Epithelial cell of proximal tubule (primary cell): ENCODE data around the gene GSTO2. TPM values are rescaled to one million over a fixed set of nuclear protein-coding genes. Genes with fewer than 3 reads are reported as not detected.

Experiments
- DNase-seq: peaks from one replicate; pipeline ENCODE4 v3.0.0-alpha.2; 2011; ENCODE audit warnings: low read depth
- H3K4me3 ChIP-seq: 2 replicates; pipeline ENCODE4 v1.5.1; 2011; ENCODE audit warnings: low read depth, mild to moderate bottlenecking, low read length
- CTCF ChIP-seq: conservative IDR thresholded peaks from 2 replicates; pipeline ENCODE4 v1.5.1; 2012; ENCODE audit warnings: low read depth, mild to moderate bottlenecking, low read length
- total RNA-seq: library from RNA; depleted of rRNA; stranded (reverse); fragments of >200 nt; gene quantifications from 2 replicates; pipeline ENCODE4 v1.2.3, GENCODE V29; 2015

Gene GSTO2
- total RNA-seq, 1 donor from 2014 or later = 9.5 TPM

- no peak for DNase-seq
- no peak overlapping the region for H3K4me3 ChIP-seq
- TF ChIP-seq CTCF = no peak
These were observed 12.7 kb downstream of the GSTO2 start for GRCh38 chr10:104281694-104282093.

DNA sequence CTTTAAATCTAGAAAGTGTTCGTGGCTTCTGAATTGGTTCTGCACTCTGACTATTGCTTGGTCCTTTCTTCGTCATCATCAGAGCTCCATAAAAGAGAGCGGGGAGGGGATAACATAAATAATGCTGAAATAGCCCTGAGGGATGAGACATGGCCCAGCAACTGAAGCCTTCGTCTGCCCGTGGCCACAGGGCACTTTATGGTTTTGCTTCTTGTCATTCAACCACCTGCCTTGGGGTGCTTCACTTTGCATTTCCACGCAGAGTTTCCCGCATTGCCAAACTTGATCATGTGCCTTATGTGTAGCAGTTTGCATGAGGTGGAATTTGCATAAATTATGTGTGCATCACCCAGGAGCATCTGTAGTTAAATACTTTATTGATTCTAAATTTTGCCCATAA lies 15.9 kb downstream of the GSTO2 start:
- TF ChIP-seq CTCF = no peak
- H3K4me3 ChIP-seq = no peak overlapping the region
- no peak for DNase-seq

DNA sequence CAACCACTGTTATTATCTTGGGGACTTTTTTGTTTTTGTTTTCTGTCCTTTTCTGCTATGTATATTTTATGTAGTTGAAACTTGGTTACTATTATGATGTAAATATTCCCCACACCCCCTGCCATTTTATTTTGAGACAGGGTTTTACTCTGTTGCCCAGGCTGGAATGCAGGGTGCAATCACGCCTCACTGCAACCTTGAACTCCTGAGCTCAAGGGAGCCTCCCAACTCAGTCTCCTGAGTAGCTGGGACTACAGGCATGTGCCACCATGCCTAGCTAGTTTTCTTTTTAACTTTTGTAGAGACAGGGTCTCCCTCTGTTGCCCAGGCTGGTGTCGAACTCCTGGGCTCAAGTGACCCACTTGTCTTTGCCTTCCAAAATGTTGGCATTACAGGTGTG lies 18.0 kb downstream of the GSTO2 start:
- TF ChIP-seq CTCF = no peak
- no peak overlapping the region for H3K4me3 ChIP-seq
- no peak for DNase-seq

- DNase-seq = no peak
- no peak for TF ChIP-seq CTCF
- H3K4me3 ChIP-seq = no peak overlapping the region
These were observed 19.4 kb downstream of the GSTO2 start for GRCh38 chr10:104288355-104288754.

GRCh38 chr10:104291439-104291951 lies 22.5 kb downstream of the GSTO2 start:
- DNase-seq = no peak
- peak; percentile 100 for TF ChIP-seq CTCF

DNA sequence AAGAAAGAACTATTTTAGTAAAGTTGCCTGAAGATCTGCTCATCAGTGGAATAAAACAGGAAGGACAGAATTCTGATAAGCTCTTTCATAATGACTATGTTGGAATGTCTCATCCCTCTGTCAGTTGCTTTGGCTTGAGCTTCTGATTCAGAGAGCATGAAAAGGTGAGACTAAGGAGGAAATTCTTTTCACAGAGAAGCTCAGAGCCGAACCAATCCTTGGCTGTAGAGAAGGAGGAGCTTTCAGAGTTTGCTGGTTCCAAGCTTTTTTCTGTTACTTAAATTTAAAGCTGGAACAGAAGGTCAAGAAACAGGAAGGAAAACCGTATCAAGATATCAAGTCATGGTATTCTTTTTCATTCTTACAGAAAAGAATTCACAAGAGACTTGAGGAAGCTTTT lies 24.0 kb downstream of the GSTO2 start:
- no peak for TF ChIP-seq CTCF
- no peak for DNase-seq
- H3K4me3 ChIP-seq = no peak overlapping the region

More at GRCh38 chr10:104291439-104291951, 22.5 kb downstream of the GSTO2 start:
- no peak overlapping the region for H3K4me3 ChIP-seq

GRCh38 chr10:104293781-104294321 lies 24.9 kb downstream of the GSTO2 start:
- no peak for DNase-seq
- H3K4me3 ChIP-seq = no peak overlapping the region
- no peak for TF ChIP-seq CTCF
